GM23338 (cell line): ENCODE measurements around the gene CPNE7. TPM values are rescaled to one million over a fixed set of nuclear protein-coding genes. Genes with fewer than 3 reads are reported as not detected.

Experiments used
- ATAC-seq: fragments of 200-7000 bp; cut with Tn5 transposase; 3 replicates; pipeline ENCODE4 v1.9.1; 2020
- DNase-seq: peaks from one replicate; pipeline ENCODE4 v3.0.0-alpha.2; 2015; ENCODE audit warnings: low spot score
- H2AFZ ChIP-seq: fragments of 200-600 bp; sonication (generic); 2 replicates; pipeline ENCODE4 v1.8.0; 2016; ENCODE audit warnings: antibody characterized with exemption, mild to moderate bottlenecking, moderate library complexity
- H3F3A ChIP-seq: fragments of 200-600 bp; sonication (generic); replicated peaks from 2 replicates; pipeline ENCODE4 v1.8.0; 2017; ENCODE audit warnings: antibody characterized with exemption, mixed run types, low read depth
- H3K27ac ChIP-seq: fragments of 200-600 bp; sonication (generic); 2 replicates; pipeline ENCODE4 v1.6.1; 2016; ENCODE audit warnings: low read depth
- H3K27me3 ChIP-seq: fragments of 200-600 bp; sonication (generic); 2 replicates; pipeline ENCODE4 v1.8.0; 2016; ENCODE audit warnings: mild to moderate bottlenecking, mixed run types, moderate library complexity; ENCODE audit not compliant: insufficient read depth
- H3K36me3 ChIP-seq: fragments of 200-600 bp; sonication (generic); 2 replicates; pipeline ENCODE4 v1.8.0; 2016; ENCODE audit warnings: mild to moderate bottlenecking; ENCODE audit not compliant: insufficient read depth
- H3K4me1 ChIP-seq: fragments of 200-600 bp; sonication (generic); 2 replicates; pipeline ENCODE4 v1.8.0; 2016; ENCODE audit warnings: mild to moderate bottlenecking, moderate library complexity; ENCODE audit not compliant: insufficient read depth
- H3K4me2 ChIP-seq: fragments of 200-600 bp; sonication (generic); 2 replicates; pipeline ENCODE4 v1.7.1; 2017; ENCODE audit warnings: mixed run types
- H3K4me3 ChIP-seq: fragments of 200-600 bp; sonication (generic); 2 replicates; pipeline ENCODE4 v1.6.1; 2016; ENCODE audit warnings: mixed run types
- H3K79me2 ChIP-seq: fragments of 200-600 bp; sonication (generic); replicated peaks from 2 replicates; pipeline ENCODE4 v1.8.0; 2017; ENCODE audit warnings: mild to moderate bottlenecking; ENCODE audit not compliant: insufficient read depth
- H3K9me2 ChIP-seq: fragments of 200-600 bp; sonication (generic); 2 replicates; pipeline ENCODE4 v1.8.0; 2017; ENCODE audit not compliant: insufficient read depth
- H4K20me1 ChIP-seq: fragments of 200-600 bp; sonication (generic); replicated peaks from 2 replicates; pipeline ENCODE4 v1.8.0; 2017; ENCODE audit warnings: mild to moderate bottlenecking; ENCODE audit not compliant: insufficient read depth
- H3K27ac Mint-ChIP-seq: 2 replicates; pipeline ENCODE4 v1.8.0; 2020; ENCODE audit warnings: inconsistent platforms, mild to moderate bottlenecking, moderate library complexity, mixed read lengths
- H3K27me3 Mint-ChIP-seq: 3 replicates; pipeline ENCODE4 v1.8.0; 2022; ENCODE audit warnings: low read depth, mild to moderate bottlenecking, moderate library complexity, mixed read lengths, inconsistent platforms; ENCODE audit not compliant: insufficient read depth, poor library complexity
- H3K36me3 Mint-ChIP-seq: 3 replicates; pipeline ENCODE4 v1.8.0; 2021; ENCODE audit warnings: low read depth, mild to moderate bottlenecking, inconsistent platforms, moderate library complexity, mixed read lengths
- H3K4me1 Mint-ChIP-seq: 3 replicates; pipeline ENCODE4 v1.8.0; 2020; ENCODE audit warnings: mild to moderate bottlenecking, inconsistent platforms, mixed read lengths
- H3K4me3 Mint-ChIP-seq: 3 replicates; pipeline ENCODE4 v1.8.0; 2021; ENCODE audit warnings: moderate library complexity, mild to moderate bottlenecking, inconsistent platforms, mixed read lengths
- H3K9me3 Mint-ChIP-seq: 3 replicates; pipeline ENCODE4 v1.8.0; 2020; ENCODE audit warnings: moderate library complexity, mild to moderate bottlenecking, inconsistent platforms, mixed read lengths
- CREB1 ChIP-seq: fragments of 250-450 bp; sonication (Bioruptor Pico); IDR thresholded peaks from 2 replicates; pipeline ENCODE4 v1.5.0; 2020; ENCODE audit warnings: low read depth, mild to moderate bottlenecking, moderate library complexity
- CTCF ChIP-seq, 2 experiments: fragments of 200-600 bp in 1 of 2; sonication (generic) in 1 of 2; conservative IDR thresholded peaks; 2 replicates each; pipeline versions ENCODE4 v1.5.1 to v1.6.1; 2016 to 2017; ENCODE audit warnings: antibody characterized with exemption in 2 of 2, low read depth in 2 of 2, mild to moderate bottlenecking in 2 of 2, moderate library complexity in 1 of 2
- ETS1 ChIP-seq: IDR thresholded peaks from 2 replicates; pipeline ENCODE4 v1.6.1; 2016; ENCODE audit warnings: antibody characterized with exemption
- EZH2 ChIP-seq: fragments of 200-600 bp; sonication (generic); IDR thresholded peaks from one replicate; pipeline ENCODE4 v1.8.0; 2017; ENCODE audit warnings: antibody characterized with exemption, mild to moderate bottlenecking, low read depth; ENCODE audit not compliant: unreplicated experiment
- EZH2phosphoT487 ChIP-seq: fragments of 200-600 bp; sonication (generic); IDR thresholded peaks from one replicate; pipeline ENCODE4 v1.8.1; 2018; ENCODE audit warnings: antibody characterized with exemption; ENCODE audit not compliant: unreplicated experiment
- JUNB ChIP-seq: IDR thresholded peaks from one replicate; pipeline ENCODE4 v1.6.1; 2016; ENCODE audit warnings: antibody characterized with exemption; ENCODE audit not compliant: unreplicated experiment
- NANOG ChIP-seq: IDR thresholded peaks from 2 replicates; pipeline ENCODE4 v1.6.1; 2016; ENCODE audit warnings: antibody characterized with exemption, borderline replicate concordance
- POLR2AphosphoS5 ChIP-seq: IDR thresholded peaks from 2 replicates; pipeline ENCODE4 v1.6.1; 2016; ENCODE audit warnings: antibody characterized with exemption, low read depth
- REST ChIP-seq: IDR thresholded peaks from one replicate; pipeline ENCODE4 v1.6.1; 2018; ENCODE audit warnings: antibody characterized with exemption; ENCODE audit not compliant: unreplicated experiment
- STAT1 ChIP-seq: IDR thresholded peaks from one replicate; pipeline ENCODE4 v1.6.1; 2016; ENCODE audit warnings: antibody characterized with exemption; ENCODE audit not compliant: unreplicated experiment
- ZNF114 ChIP-seq: fragments of 250-450 bp; sonication (Bioruptor Pico); IDR thresholded peaks from 2 replicates; pipeline ENCODE4 v1.5.0; 2020; ENCODE audit warnings: mild to moderate bottlenecking, moderate library complexity
- ZNF331 ChIP-seq: fragments of 250-450 bp; sonication (Bioruptor Pico); IDR thresholded peaks from 2 replicates; pipeline ENCODE4 v1.5.0; 2020; ENCODE audit warnings: low read depth, mild to moderate bottlenecking, moderate library complexity
- ZNF462 ChIP-seq: fragments of 250-450 bp; sonication (Bioruptor Pico); IDR thresholded peaks from 2 replicates; pipeline ENCODE4 v1.5.0; 2020; ENCODE audit warnings: mild to moderate bottlenecking, moderate library complexity
- polyA plus RNA-seq: library from polyadenylated mRNA; unstranded; fragments of >200 nt; fragmentation: Nextera tagmentation; extraction: Ambion mirVana; gene quantifications from 2 replicates; pipeline ENCODE4 v1.2.1, GENCODE V29; 2016
- total RNA-seq: library from RNA; depleted of rRNA; stranded (reverse); fragments of >200 nt; shearing (Covaris generic); gene quantifications from 2 replicates; pipeline ENCODE4 v1.2.3, GENCODE V29; 2014

The CPNE7 gene
- total and polyA plus RNA-seq, 2 experiments from 2014 or later: 11.2 to 15.7 TPM

GRCh38 chr16:89596061-89596689 lies 20.6 kb downstream of the CPNE7 start:
- no peaks in the 10 kb centered on the region for H3K27me3 ChIP-seq
- no peaks in the 10 kb centered on the region for H3F3A ChIP-seq
- H3K4me1 Mint-ChIP-seq: peaks cover 4% of the 10 kb centered on the region
- no peaks in the 10 kb centered on the region for H3K9me3 Mint-ChIP-seq
- no peaks in the 10 kb centered on the region for H3K36me3 Mint-ChIP-seq
- no peak overlapping the region for H3K4me3 ChIP-seq
- no peaks in the 10 kb centered on the region for H3K36me3 ChIP-seq
- H2AFZ ChIP-seq: no peak overlapping the region
- no peaks in the 10 kb centered on the region for H3K79me2 ChIP-seq
- H3K27ac ChIP-seq: no peak overlapping the region
- H4K20me1 ChIP-seq: no peaks in the 10 kb centered on the region
- H3K4me1 ChIP-seq: no peaks in the 10 kb centered on the region
- H3K27me3 Mint-ChIP-seq: peaks cover 15% of the 10 kb centered on the region
- no peak overlapping the region for H3K27ac Mint-ChIP-seq
- TF ChIP-seq ZNF114: no peak
- no peak for TF ChIP-seq CTCF (conservative IDR thresholded peaks at IDR 0.05; ENCODE audit: low read depth in 2 of 2)
- no peak for TF ChIP-seq ETS1
- no peak for TF ChIP-seq ZNF331 (CRISPR knock-in tag)
- TF ChIP-seq REST: no peak
- TF ChIP-seq STAT1: no peak
- TF ChIP-seq NANOG: no peak
- no peak for TF ChIP-seq EZH2
- no peak for TF ChIP-seq CREB1 (CRISPR knock-in tag)
- TF ChIP-seq EZH2phosphoT487: no peak
- TF ChIP-seq POLR2AphosphoS5: no peak
- TF ChIP-seq ZNF462 (CRISPR knock-in tag): no peak
- no peak for TF ChIP-seq JUNB
- DNase-seq (no peak), ATAC-seq (no peak)
- H3K4me3 Mint-ChIP-seq: no peak overlapping the region
- H3K9me2 ChIP-seq: no peaks in the 10 kb centered on the region
- no peak overlapping the region for H3K4me2 ChIP-seq
